Immature natural killer cell (primary cell): Measurements from ENCODE around the gene SPAG17. TPM values are rescaled to one million over a fixed set of nuclear protein-coding genes. Genes with fewer than 3 reads are reported as not detected.

ENCODE experiments used
- DNase-seq, 3 donors: peaks; one replicate each; pipeline ENCODE4 v3.0.0; 2022; ENCODE audit warnings: mixed read lengths in 1 of 3
- H3K27ac Mint-ChIP-seq, 6 donors: one replicate each; pipeline ENCODE4 v1.8.0; 2020; ENCODE audit warnings: mixed read lengths in 6 of 6, mild to moderate bottlenecking in 5 of 6, inconsistent platforms in 4 of 6, moderate library complexity in 3 of 6
- H3K27me3 Mint-ChIP-seq, 3 donors: one replicate each; pipeline ENCODE4 v1.8.0; 2020 to 2021; ENCODE audit warnings: low read depth in 3 of 3, mild to moderate bottlenecking in 3 of 3, mixed read lengths in 3 of 3, moderate library complexity in 3 of 3, inconsistent platforms in 1 of 3
- H3K36me3 Mint-ChIP-seq, 3 donors: one replicate each; pipeline ENCODE4 v1.8.0; 2020; ENCODE audit warnings: mixed read lengths in 3 of 3, inconsistent platforms in 2 of 3, mild to moderate bottlenecking in 2 of 3
- H3K4me1 Mint-ChIP-seq, 2 donors: one replicate each; pipeline ENCODE4 v1.8.0; 2020; ENCODE audit warnings: inconsistent platforms in 2 of 2, mild to moderate bottlenecking in 2 of 2, mixed read lengths in 2 of 2, moderate library complexity in 1 of 2
- H3K4me3 Mint-ChIP-seq, 5 donors: one replicate each; pipeline ENCODE4 v1.8.0; 2020; ENCODE audit warnings: mild to moderate bottlenecking in 5 of 5, mixed read lengths in 5 of 5, inconsistent platforms in 3 of 5, moderate library complexity in 3 of 5
- H3K9me3 Mint-ChIP-seq, 6 donors: one replicate each; pipeline ENCODE4 v1.8.0; 2020; ENCODE audit warnings: mild to moderate bottlenecking in 6 of 6, mixed read lengths in 6 of 6, inconsistent platforms in 4 of 6, moderate library complexity in 3 of 6
- polyA plus RNA-seq, 3 donors: library from polyadenylated mRNA; unstranded; fragments of 300-500 nt; fragmentation: Illumina TruSeq; gene quantifications; one replicate each; pipeline ENCODE4 v1.2.3, GENCODE V29; 2021

The SPAG17 gene
- polyA plus RNA-seq, 3 donors from 2014 or later = not detected

GRCh38 chr1:118124064-118124463 lies 61.0 kb downstream of the SPAG17 start:
- no peak for DNase-seq
- Mint-ChIP-seq H3K27ac (no peak overlapping the region), H3K36me3 (no peaks in the 10 kb centered on the region), H3K27me3 (peaks cover 2% of the 10 kb centered on the region in 3 donors), H3K9me3 (peaks cover 0 to 7% (median 3%) of the 10 kb centered on the region in 6 donors), H3K4me3 (no peak overlapping the region), H3K4me1 (no peaks in the 10 kb centered on the region)

GRCh38 chr1:118123116-118123839 lies 61.8 kb downstream of the SPAG17 start:
- peaks cover 2% of the 10 kb centered on the region in 3 donors for H3K27me3 Mint-ChIP-seq
- peaks cover 0 to 7% (median 1%) of the 10 kb centered on the region in 6 donors for H3K9me3 Mint-ChIP-seq
- H3K36me3 Mint-ChIP-seq = no peaks in the 10 kb centered on the region
- no peak overlapping the region for H3K27ac Mint-ChIP-seq
- H3K4me3 Mint-ChIP-seq = no peak overlapping the region
- no peaks in the 10 kb centered on the region for H3K4me1 Mint-ChIP-seq
- DNase-seq = no peak

GRCh38 chr1:118122234-118123004 lies 62.6 kb downstream of the SPAG17 start:
- H3K36me3 Mint-ChIP-seq = no peaks in the 10 kb centered on the region
- H3K27ac Mint-ChIP-seq = no peak overlapping the region
- H3K9me3 Mint-ChIP-seq = peaks cover 0 to 7% (median 1%) of the 10 kb centered on the region in 6 donors
- no peak for DNase-seq
- peaks cover 0 to 2% (median 2%) of the 10 kb centered on the region in 3 donors for H3K27me3 Mint-ChIP-seq
- no peak overlapping the region for H3K4me3 Mint-ChIP-seq
- no peaks in the 10 kb centered on the region for H3K4me1 Mint-ChIP-seq

GRCh38 chr1:118118873-118119463 lies 66.1 kb downstream of the SPAG17 start:
- H3K4me1 Mint-ChIP-seq = no peaks in the 10 kb centered on the region

GRCh38 chr1:118118469-118118868 lies 66.6 kb downstream of the SPAG17 start:
- Mint-ChIP-seq H3K9me3 (peaks cover 0 to 6% (median 0%) of the 10 kb centered on the region in 6 donors), H3K4me3 (no peak overlapping the region), H3K27ac (no peak overlapping the region), H3K4me1 (no peaks in the 10 kb centered on the region), H3K36me3 (no peaks in the 10 kb centered on the region), H3K27me3 (peaks cover 0 to 3% (median 2%) of the 10 kb centered on the region in 3 donors)
- no peak for DNase-seq

More at GRCh38 chr1:118118873-118119463, 66.1 kb downstream of the SPAG17 start:
- peaks cover 0 to 5% (median 0%) of the 10 kb centered on the region in 6 donors for H3K9me3 Mint-ChIP-seq
- peaks cover 0 to 2% (median 2%) of the 10 kb centered on the region in 3 donors for H3K27me3 Mint-ChIP-seq
- no peak for DNase-seq
- H3K27ac Mint-ChIP-seq = no peak overlapping the region
- H3K36me3 Mint-ChIP-seq = no peaks in the 10 kb centered on the region
- no peak overlapping the region for H3K4me3 Mint-ChIP-seq

GRCh38 chr1:118117521-118117920 lies 67.5 kb downstream of the SPAG17 start:
- Mint-ChIP-seq H3K27me3 (peaks cover 0 to 2% (median 1%) of the 10 kb centered on the region in 3 donors), H3K4me1 (no peaks in the 10 kb centered on the region), H3K4me3 (no peak overlapping the region), H3K27ac (no peak overlapping the region), H3K36me3 (no peaks in the 10 kb centered on the region), H3K9me3 (peaks cover 0 to 6% (median 0%) of the 10 kb centered on the region in 6 donors)
- DNase-seq = no peak

GRCh38 chr1:118116909-118117308 lies 68.1 kb downstream of the SPAG17 start:
- Mint-ChIP-seq H3K36me3 (no peaks in the 10 kb centered on the region), H3K4me1 (no peaks in the 10 kb centered on the region), H3K27me3 (peaks cover 0 to 2% (median 1%) of the 10 kb centered on the region in 3 donors), H3K4me3 (no peak overlapping the region), H3K9me3 (peaks cover 0 to 6% (median 0%) of the 10 kb centered on the region in 6 donors), H3K27ac (no peak overlapping the region)
- DNase-seq = no peak

- DNase-seq = no peak
- Mint-ChIP-seq H3K9me3 (peaks cover 0 to 6% (median 0%) of the 10 kb centered on the region in 6 donors), H3K36me3 (no peaks in the 10 kb centered on the region), H3K27me3 (peaks cover 0 to 2% (median 1%) of the 10 kb centered on the region in 3 donors), H3K4me3 (no peak overlapping the region), H3K4me1 (no peaks in the 10 kb centered on the region), H3K27ac (no peak overlapping the region)
Measured at GRCh38 chr1:118116401-118116800, 68.6 kb downstream of the SPAG17 start.

- no peak for DNase-seq
- H3K27ac Mint-ChIP-seq = no peak overlapping the region
- H3K36me3 Mint-ChIP-seq = no peaks in the 10 kb centered on the region
- H3K4me1 Mint-ChIP-seq = no peaks in the 10 kb centered on the region
- peaks cover 0 to 6% (median 0%) of the 10 kb centered on the region in 6 donors for H3K9me3 Mint-ChIP-seq
- H3K4me3 Mint-ChIP-seq = no peak overlapping the region
- H3K27me3 Mint-ChIP-seq = peaks cover 0 to 1% (median 0%) of the 10 kb centered on the region in 3 donors
Measured at GRCh38 chr1:118115567-118116295, 69.3 kb downstream of the SPAG17 start.

- Mint-ChIP-seq H3K4me3 (no peak overlapping the region), H3K4me1 (no peaks in the 10 kb centered on the region), H3K9me3 (peaks cover 0 to 6% (median 0%) of the 10 kb centered on the region in 6 donors), H3K36me3 (no peaks in the 10 kb centered on the region), H3K27ac (no peak overlapping the region), H3K27me3 (peaks cover 0 to 1% (median 0%) of the 10 kb centered on the region in 3 donors)
- no peak for DNase-seq
Measured at GRCh38 chr1:118113261-118113660, 71.8 kb downstream of the SPAG17 start.

GRCh38 chr1:118110580-118110979 lies 74.4 kb downstream of the SPAG17 start:
- DNase-seq = no peak
- Mint-ChIP-seq H3K4me1 (no peaks in the 10 kb centered on the region), H3K4me3 (no peak overlapping the region), H3K9me3 (peaks cover 0 to 8% (median 0%) of the 10 kb centered on the region in 6 donors), H3K27ac (no peak overlapping the region), H3K27me3 (peaks cover 0 to 1% (median 0%) of the 10 kb centered on the region in 3 donors), H3K36me3 (no peaks in the 10 kb centered on the region)

- no peak overlapping the region for H3K4me3 Mint-ChIP-seq
- no peak overlapping the region for H3K27ac Mint-ChIP-seq
- H3K27me3 Mint-ChIP-seq = no peaks in the 10 kb centered on the region
- no peaks in the 10 kb centered on the region for H3K4me1 Mint-ChIP-seq
- no peaks in the 10 kb centered on the region for H3K36me3 Mint-ChIP-seq
- H3K9me3 Mint-ChIP-seq = peaks cover 0 to 1% (median 0%) of the 10 kb centered on the region in 6 donors
- DNase-seq = no peak
Measured at GRCh38 chr1:118104951-118105350, 80.1 kb downstream of the SPAG17 start.

- Mint-ChIP-seq H3K4me3 (no peak overlapping the region), H3K4me1 (no peaks in the 10 kb centered on the region), H3K36me3 (no peaks in the 10 kb centered on the region), H3K27me3 (no peaks in the 10 kb centered on the region), H3K9me3 (peaks cover 0 to 1% (median 0%) of the 10 kb centered on the region in 6 donors), H3K27ac (no peak overlapping the region)
- no peak for DNase-seq
Measured at GRCh38 chr1:118102445-118102844, 82.6 kb downstream of the SPAG17 start.
